ENCODE results near the gene WWC2.
"Not testable (repeated sequence)": the region's sequence is repeated elsewhere in the genome, so short reads cannot be mapped to it uniquely, and the experiment has no call there.

WWC2 gene

GRCh38 chr4:183192571-183192970 lies 93.5 kb downstream of the WWC2 start:
- H3K9me3 ChIP-seq (ENCODE audit: insufficient read depth, low read depth, low read length): no peaks in the 10 kb centered on the region
- H3K4me1 ChIP-seq (ENCODE audit: insufficient read depth, low read length): peaks cover 23% of the 10 kb centered on the region
- H3K4me3 ChIP-seq (ENCODE audit: low read length): no peak overlapping the region
- no peak overlapping the region for H3K27ac ChIP-seq (ENCODE audit: low read length)
- H3K36me3 ChIP-seq (ENCODE audit: insufficient read depth, low read depth, low read length): peaks cover 6% of the 10 kb centered on the region
- H3K27me3 ChIP-seq (ENCODE audit: insufficient read depth, low read length): no peaks in the 10 kb centered on the region
- no peak overlapping the region for H3K9ac ChIP-seq (ENCODE audit: low read depth, low read length)

GRCh38 chr4:183193730-183194338 lies 94.8 kb downstream of the WWC2 start:
- not testable (repeated sequence) for H3K27me3 ChIP-seq (ENCODE audit: insufficient read depth, low read length); H3K27ac ChIP-seq (ENCODE audit: low read length); H3K9ac ChIP-seq (ENCODE audit: low read depth, low read length); H3K4me3 ChIP-seq (ENCODE audit: low read length); H3K9me3 ChIP-seq (ENCODE audit: insufficient read depth, low read depth, low read length)
- H3K36me3 ChIP-seq (ENCODE audit: insufficient read depth, low read depth, low read length): peaks cover 11% of the 10 kb centered on the region
- H3K4me1 ChIP-seq (ENCODE audit: insufficient read depth, low read length): peaks cover 23% of the 10 kb centered on the region

GRCh38 chr4:183195534-183195933 lies 96.5 kb downstream of the WWC2 start:
- Histone ChIP-seq H3K9me3 (ENCODE audit: insufficient read depth, low read depth, low read length) (no peaks in the 10 kb centered on the region), H3K9ac (ENCODE audit: low read depth, low read length) (no peak overlapping the region), H3K36me3 (ENCODE audit: insufficient read depth, low read depth, low read length) (peaks cover 11% of the 10 kb centered on the region), H3K4me3 (ENCODE audit: low read length) (no peak overlapping the region), H3K27ac (ENCODE audit: low read length) (no peak overlapping the region), H3K27me3 (ENCODE audit: insufficient read depth, low read length) (no peaks in the 10 kb centered on the region), H3K4me1 (ENCODE audit: insufficient read depth, low read length) (peaks cover 14% of the 10 kb centered on the region; the same call in 1 of the 2 replicates)

- Histone ChIP-seq H3K36me3 (ENCODE audit: insufficient read depth, low read depth, low read length) (peaks cover 11% of the 10 kb centered on the region), H3K9ac (ENCODE audit: low read depth, low read length) (no peak overlapping the region), H3K4me3 (ENCODE audit: low read length) (no peak overlapping the region), H3K27ac (ENCODE audit: low read length) (no peak overlapping the region), H3K9me3 (ENCODE audit: insufficient read depth, low read depth, low read length) (no peaks in the 10 kb centered on the region), H3K4me1 (ENCODE audit: insufficient read depth, low read length) (peaks cover 9% of the 10 kb centered on the region; the same call in 1 of the 2 replicates), H3K27me3 (ENCODE audit: insufficient read depth, low read length) (no peaks in the 10 kb centered on the region)
Observed at GRCh38 chr4:183197140-183197539, 98.1 kb downstream of the WWC2 start.

- Histone ChIP-seq H3K9ac (ENCODE audit: low read depth, low read length) (no peak overlapping the region), H3K27ac (ENCODE audit: low read length) (no peak overlapping the region), H3K27me3 (ENCODE audit: insufficient read depth, low read length) (no peaks in the 10 kb centered on the region), H3K9me3 (ENCODE audit: insufficient read depth, low read depth, low read length) (no peaks in the 10 kb centered on the region), H3K4me1 (ENCODE audit: insufficient read depth, low read length) (0 out of 2 replicates have a peak, but pooled peaks cover 3% of the 10 kb centered on the region), H3K36me3 (ENCODE audit: insufficient read depth, low read depth, low read length) (peaks cover 9% of the 10 kb centered on the region), H3K4me3 (ENCODE audit: low read length) (no peak overlapping the region)
Observed at GRCh38 chr4:183200453-183200852, 101.4 kb downstream of the WWC2 start.

GRCh38 chr4:183201331-183201730 lies 102.3 kb downstream of the WWC2 start:
- no peak overlapping the region for H3K9ac ChIP-seq (ENCODE audit: low read depth, low read length)
- no peak overlapping the region for H3K27ac ChIP-seq (ENCODE audit: low read length)
- no peak overlapping the region for H3K4me3 ChIP-seq (ENCODE audit: low read length)
- peaks cover 11% of the 10 kb centered on the region; the same call in 1 of the 2 replicates for H3K36me3 ChIP-seq (ENCODE audit: insufficient read depth, low read depth, low read length)
- H3K9me3 ChIP-seq (ENCODE audit: insufficient read depth, low read depth, low read length): no peaks in the 10 kb centered on the region
- H3K27me3 ChIP-seq (ENCODE audit: insufficient read depth, low read length): no peaks in the 10 kb centered on the region
- 0 out of 2 replicates have a peak, but pooled peaks cover 3% of the 10 kb centered on the region for H3K4me1 ChIP-seq (ENCODE audit: insufficient read depth, low read length)

DNA sequence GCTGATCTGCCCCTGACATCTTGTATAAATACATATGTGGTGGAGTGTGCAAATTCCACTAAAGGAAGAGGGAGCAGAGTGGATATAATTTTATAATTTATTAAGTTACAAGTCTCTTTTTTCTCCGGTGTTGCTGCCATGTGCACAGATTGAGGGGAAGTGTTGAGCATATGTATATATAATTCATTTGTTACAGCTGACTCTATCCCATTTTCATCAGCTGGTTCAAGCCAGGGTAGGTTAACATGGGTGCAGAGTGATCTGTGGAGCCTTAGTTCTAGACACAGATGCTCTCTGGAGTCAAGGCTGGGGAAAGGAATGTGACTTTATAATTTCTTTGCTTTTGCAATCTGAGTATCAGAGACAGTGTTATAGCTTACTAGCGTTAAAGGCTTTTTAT lies 103.5 kb downstream of the WWC2 start:
- Histone ChIP-seq H3K27ac (ENCODE audit: low read length) (no peak overlapping the region), H3K4me3 (ENCODE audit: low read length) (no peak overlapping the region)

GRCh38 chr4:183204793-183205192 lies 105.7 kb downstream of the WWC2 start:
- Histone ChIP-seq H3K36me3 (ENCODE audit: insufficient read depth, low read depth, low read length) (peaks cover 34% of the 10 kb centered on the region), H3K27ac (ENCODE audit: low read length) (no peak overlapping the region), H3K9ac (ENCODE audit: low read depth, low read length) (no peak overlapping the region), H3K27me3 (ENCODE audit: insufficient read depth, low read length) (no peaks in the 10 kb centered on the region), H3K9me3 (ENCODE audit: insufficient read depth, low read depth, low read length) (no peaks in the 10 kb centered on the region), H3K4me1 (ENCODE audit: insufficient read depth, low read length) (0 out of 2 replicates have a peak, but pooled peaks cover 3% of the 10 kb centered on the region), H3K4me3 (ENCODE audit: low read length) (no peak overlapping the region)

More for the DNA sequence above, 103.5 kb downstream of the WWC2 start:
- Histone ChIP-seq H3K9ac (ENCODE audit: low read depth, low read length) (no peak overlapping the region), H3K9me3 (ENCODE audit: insufficient read depth, low read depth, low read length) (no peaks in the 10 kb centered on the region), H3K4me1 (ENCODE audit: insufficient read depth, low read length) (0 out of 2 replicates have a peak, but pooled peaks cover 3% of the 10 kb centered on the region), H3K36me3 (ENCODE audit: insufficient read depth, low read depth, low read length) (peaks cover 16% of the 10 kb centered on the region), H3K27me3 (ENCODE audit: insufficient read depth, low read length) (no peaks in the 10 kb centered on the region)

GRCh38 chr4:183205193-183205592 lies 106.1 kb downstream of the WWC2 start:
- Histone ChIP-seq H3K4me1 (ENCODE audit: insufficient read depth, low read length) (0 out of 2 replicates have a peak, but pooled peaks cover 3% of the 10 kb centered on the region), H3K36me3 (ENCODE audit: insufficient read depth, low read depth, low read length) (peaks cover 38% of the 10 kb centered on the region), H3K27ac (ENCODE audit: low read length) (no peak overlapping the region), H3K27me3 (ENCODE audit: insufficient read depth, low read length) (no peaks in the 10 kb centered on the region), H3K9me3 (ENCODE audit: insufficient read depth, low read depth, low read length) (no peaks in the 10 kb centered on the region), H3K4me3 (ENCODE audit: low read length) (no peak overlapping the region), H3K9ac (ENCODE audit: low read depth, low read length) (no peak overlapping the region)

GRCh38 chr4:183205709-183206108 lies 106.7 kb downstream of the WWC2 start:
- Histone ChIP-seq H3K27ac (ENCODE audit: low read length) (no peak overlapping the region), H3K4me1 (ENCODE audit: insufficient read depth, low read length) (0 out of 2 replicates have a peak, but pooled peaks cover 3% of the 10 kb centered on the region), H3K4me3 (ENCODE audit: low read length) (no peak overlapping the region), H3K9me3 (ENCODE audit: insufficient read depth, low read depth, low read length) (no peaks in the 10 kb centered on the region), H3K9ac (ENCODE audit: low read depth, low read length) (no peak overlapping the region), H3K27me3 (ENCODE audit: insufficient read depth, low read length) (no peaks in the 10 kb centered on the region), H3K36me3 (ENCODE audit: insufficient read depth, low read depth, low read length) (peaks cover 43% of the 10 kb centered on the region)

DNA sequence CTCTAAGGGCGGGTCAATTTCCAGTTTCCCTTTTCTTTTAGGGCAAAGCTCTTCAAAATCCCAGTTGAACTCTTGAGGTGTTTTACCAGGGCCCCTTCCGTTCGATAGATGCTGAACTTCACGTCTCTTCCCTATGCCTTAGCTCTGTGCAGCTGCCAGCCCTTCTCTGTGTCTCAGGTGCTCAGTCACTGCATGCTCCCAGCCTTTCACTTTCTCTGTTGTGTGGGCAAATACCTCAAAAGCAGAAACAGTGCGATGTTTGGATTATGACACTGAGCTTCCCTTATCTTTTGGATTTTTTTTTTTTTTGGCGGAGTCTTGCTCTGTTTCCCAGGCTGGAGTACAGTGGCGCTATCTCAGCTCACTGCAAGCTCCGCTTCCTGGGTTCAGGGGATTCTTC lies 112.5 kb downstream of the WWC2 start:
- Histone ChIP-seq H3K4me1 (ENCODE audit: insufficient read depth, low read length) (peaks cover 8% of the 10 kb centered on the region; the same call in 1 of the 2 replicates), H3K27me3 (ENCODE audit: insufficient read depth, low read length) (no peaks in the 10 kb centered on the region)

GRCh38 chr4:183213996-183214395 lies 114.9 kb downstream of the WWC2 start:
- H3K9me3 ChIP-seq (ENCODE audit: insufficient read depth, low read depth, low read length): no peaks in the 10 kb centered on the region
- no peak overlapping the region for H3K27ac ChIP-seq (ENCODE audit: low read length)
- H3K36me3 ChIP-seq (ENCODE audit: insufficient read depth, low read depth, low read length): peaks cover 31% of the 10 kb centered on the region
- peaks cover 8% of the 10 kb centered on the region; the same call in 1 of the 2 replicates for H3K4me1 ChIP-seq (ENCODE audit: insufficient read depth, low read length)
- no peak overlapping the region; the same call in 1 of the 2 replicates for H3K4me3 ChIP-seq (ENCODE audit: low read length)
- no peak overlapping the region for H3K9ac ChIP-seq (ENCODE audit: low read depth, low read length)
- no peaks in the 10 kb centered on the region for H3K27me3 ChIP-seq (ENCODE audit: insufficient read depth, low read length)

More for the DNA sequence above, 112.5 kb downstream of the WWC2 start:
- H3K9me3 ChIP-seq (ENCODE audit: insufficient read depth, low read depth, low read length): no peaks in the 10 kb centered on the region
- H3K36me3 ChIP-seq (ENCODE audit: insufficient read depth, low read depth, low read length): peaks cover 44% of the 10 kb centered on the region
- H3K9ac ChIP-seq (ENCODE audit: low read depth, low read length): no peak overlapping the region
- H3K4me3 ChIP-seq (ENCODE audit: low read length): no peak overlapping the region
- H3K27ac ChIP-seq (ENCODE audit: low read length): no peak overlapping the region
